ENCODE results near the gene ASB1. TPM values are rescaled to one million over a fixed set of nuclear protein-coding genes. Genes with fewer than 3 reads are reported as not detected.

Gene ASB1
- total and polyA plus RNA-seq, 2 of the 13 experiments (the other 11 are each of a cell fraction or from before 2014, with no cell fraction given), result 48.6 to 49.2 TPM

GRCh38 chr2:238456970-238457926 lies 30.5 kb downstream of the ASB1 start (continued):
- TF ChIP-seq REST (IDR thresholded peaks at IDR 0.05; ENCODE audit: borderline replicate concordance in 1 of 2, low read depth in 1 of 2, low read length in 2 of 2), result no peak
- TF ChIP-seq, protein P1, sequence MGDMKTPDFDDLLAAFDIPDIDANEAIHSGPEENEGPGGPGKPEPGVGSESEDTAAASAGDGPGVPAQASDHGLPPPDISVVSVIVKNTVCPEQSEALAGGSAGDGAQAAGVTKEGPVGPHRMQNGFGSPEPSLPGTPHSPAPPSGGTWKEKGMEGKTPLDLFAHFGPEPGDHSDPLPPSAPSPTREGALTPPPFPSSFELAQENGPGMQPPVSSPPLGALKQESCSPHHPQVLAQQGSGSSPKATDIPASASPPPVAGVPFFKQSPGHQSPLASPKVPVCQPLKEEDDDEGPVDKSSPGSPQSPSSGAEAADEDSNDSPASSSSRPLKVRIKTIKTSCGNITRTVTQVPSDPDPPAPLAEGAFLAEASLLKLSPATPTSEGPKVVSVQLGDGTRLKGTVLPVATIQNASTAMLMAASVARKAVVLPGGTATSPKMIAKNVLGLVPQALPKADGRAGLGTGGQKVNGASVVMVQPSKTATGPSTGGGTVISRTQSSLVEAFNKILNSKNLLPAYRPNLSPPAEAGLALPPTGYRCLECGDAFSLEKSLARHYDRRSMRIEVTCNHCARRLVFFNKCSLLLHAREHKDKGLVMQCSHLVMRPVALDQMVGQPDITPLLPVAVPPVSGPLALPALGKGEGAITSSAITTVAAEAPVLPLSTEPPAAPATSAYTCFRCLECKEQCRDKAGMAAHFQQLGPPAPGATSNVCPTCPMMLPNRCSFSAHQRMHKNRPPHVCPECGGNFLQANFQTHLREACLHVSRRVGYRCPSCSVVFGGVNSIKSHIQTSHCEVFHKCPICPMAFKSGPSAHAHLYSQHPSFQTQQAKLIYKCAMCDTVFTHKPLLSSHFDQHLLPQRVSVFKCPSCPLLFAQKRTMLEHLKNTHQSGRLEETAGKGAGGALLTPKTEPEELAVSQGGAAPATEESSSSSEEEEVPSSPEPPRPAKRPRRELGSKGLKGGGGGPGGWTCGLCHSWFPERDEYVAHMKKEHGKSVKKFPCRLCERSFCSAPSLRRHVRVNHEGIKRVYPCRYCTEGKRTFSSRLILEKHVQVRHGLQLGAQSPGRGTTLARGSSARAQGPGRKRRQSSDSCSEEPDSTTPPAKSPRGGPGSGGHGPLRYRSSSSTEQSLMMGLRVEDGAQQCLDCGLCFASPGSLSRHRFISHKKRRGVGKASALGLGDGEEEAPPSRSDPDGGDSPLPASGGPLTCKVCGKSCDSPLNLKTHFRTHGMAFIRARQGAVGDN (CRISPR knock-in tag; IDR thresholded peaks at IDR 0.05), result peak; percentile 89
- no peak for TF ChIP-seq ZNF30 (CRISPR knock-in tag; IDR thresholded peaks at IDR 0.05)
- TF ChIP-seq, protein P2, sequence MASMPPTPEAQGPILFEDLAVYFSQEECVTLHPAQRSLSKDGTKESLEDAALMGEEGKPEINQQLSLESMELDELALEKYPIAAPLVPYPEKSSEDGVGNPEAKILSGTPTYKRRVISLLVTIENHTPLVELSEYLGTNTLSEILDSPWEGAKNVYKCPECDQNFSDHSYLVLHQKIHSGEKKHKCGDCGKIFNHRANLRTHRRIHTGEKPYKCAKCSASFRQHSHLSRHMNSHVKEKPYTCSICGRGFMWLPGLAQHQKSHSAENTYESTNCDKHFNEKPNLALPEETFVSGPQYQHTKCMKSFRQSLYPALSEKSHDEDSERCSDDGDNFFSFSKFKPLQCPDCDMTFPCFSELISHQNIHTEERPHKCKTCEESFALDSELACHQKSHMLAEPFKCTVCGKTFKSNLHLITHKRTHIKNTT (CRISPR knock-in tag; IDR thresholded peaks at IDR 0.05), result no peak
- TF ChIP-seq MTF2 (CRISPR knock-in tag; IDR thresholded peaks at IDR 0.05; ENCODE audit: borderline replicate concordance), result no peak
- TF ChIP-seq NFAT5 (CRISPR knock-in tag; IDR thresholded peaks at IDR 0.05), result peak; percentile 71; the same call in 1 of the 2 replicates
- TF ChIP-seq ZNF329 (CRISPR knock-in tag; IDR thresholded peaks at IDR 0.05; ENCODE audit: low read depth), result no peak
- TF ChIP-seq SMC3 (IDR thresholded peaks at IDR 0.05; ENCODE audit: low read length), result peak; percentile 34; the same call in 1 of the 2 replicates
- TF ChIP-seq CAMTA2 (CRISPR knock-in tag; IDR thresholded peaks at IDR 0.05; ENCODE audit: borderline replicate concordance), result no peak
- TF ChIP-seq ZNF510 (CRISPR knock-in tag; IDR thresholded peaks at IDR 0.05; ENCODE audit: low read depth), result no peak

Measured in HepG2 (cell line).